GM23248 (cell line): ENCODE data around the gene COL9A3.

Source experiments
- EZH2 ChIP-seq: fragments of 200-600 bp; sonication (generic); IDR thresholded peaks from 2 replicates; pipeline ENCODE4 v1.6.1; 2018; ENCODE audit warnings: antibody characterized with exemption, mild to moderate bottlenecking; ENCODE audit not compliant: insufficient read depth, poor library complexity, severe bottlenecking
- EZH2phosphoT487 ChIP-seq: fragments of 200-600 bp; sonication (generic); IDR thresholded peaks from 2 replicates; pipeline ENCODE4 v1.6.1; 2018; ENCODE audit warnings: antibody characterized with exemption, moderate library complexity, mild to moderate bottlenecking, low read depth; ENCODE audit not compliant: insufficient read depth

DNA sequence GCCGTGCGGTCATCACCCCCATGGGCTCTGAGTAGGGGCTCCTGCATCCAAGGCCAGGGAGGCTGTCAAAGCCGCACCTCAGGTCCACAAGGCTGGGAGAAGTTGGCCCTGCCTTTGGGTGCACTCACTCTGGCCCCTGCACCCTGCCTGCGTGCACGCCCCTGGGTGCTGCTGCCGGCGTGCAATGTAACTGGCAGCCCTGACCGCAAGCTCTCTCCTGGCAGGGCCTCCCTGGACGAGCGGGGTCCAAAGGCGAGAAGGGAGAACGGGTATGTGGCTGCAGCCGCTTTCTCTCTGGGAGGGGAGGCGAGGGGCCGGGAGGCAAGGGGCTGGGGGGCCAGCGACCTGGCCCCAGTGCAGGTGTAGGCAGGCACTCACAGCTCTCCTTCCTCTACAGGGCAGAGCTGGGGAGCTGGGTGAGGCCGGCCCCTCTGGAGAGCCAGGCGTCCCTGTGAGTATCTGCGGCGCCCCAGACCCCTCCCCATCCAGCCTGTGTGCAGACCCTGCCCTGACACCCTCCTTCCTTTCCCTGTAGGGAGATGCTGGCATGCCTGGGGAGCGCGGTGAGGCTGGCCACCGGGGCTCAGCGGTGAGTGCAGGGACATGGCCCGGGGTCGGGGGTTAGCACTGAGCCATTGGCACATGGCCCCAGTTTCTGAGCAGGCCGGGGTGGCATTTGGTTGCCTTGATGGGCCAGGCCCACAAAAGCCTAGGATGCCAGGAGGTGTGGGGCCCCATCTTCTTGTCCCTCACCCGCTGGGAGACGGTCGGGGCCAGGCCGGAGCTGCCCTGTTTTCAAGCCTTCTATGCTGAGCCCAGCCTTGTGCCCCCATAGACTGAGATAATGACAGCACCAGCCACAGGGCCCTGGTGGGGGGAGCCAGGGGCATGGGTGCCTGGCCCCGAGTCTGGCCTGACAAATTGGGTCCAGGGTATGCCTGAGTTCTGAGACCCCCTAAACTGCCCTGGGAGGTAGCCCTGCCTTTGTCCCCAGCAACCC, 12.7 kb downstream of the COL9A3 start:
- TF ChIP-seq EZH2 (no peak), EZH2phosphoT487 (no peak)
